H1 (cell line): ENCODE data around the gene FRMPD4. TPM values are rescaled to one million over a fixed set of nuclear protein-coding genes. Genes with fewer than 3 reads are reported as not detected.

Experiments used
- CTCF ChIA-PET: fragments of 300-600 bp; sonication (Branson Sonifier 250); formaldehyde crosslinking; loops from one replicate; lab custom pipeline; 2021; ENCODE audit not compliant: partially characterized antibody; lab: Charles Lee
- POLR2A ChIA-PET: fragments of 300-600 bp; sonication (Branson Sonifier 250); formaldehyde crosslinking; loops from one replicate; lab custom pipeline; 2021; ENCODE audit warnings: inconsistent platforms; ENCODE audit not compliant: partially characterized antibody; lab: Charles Lee
- DNase-seq, 2 experiments: peaks; one replicate each; pipeline versions ENCODE4 v3.0.0 to v3.0.0-alpha.2; 2010 to 2022; ENCODE audit warnings: low spot score in 2 of 2, low read depth in 1 of 2, mixed read lengths in 1 of 2
- FAIRE-seq: peaks from 2 replicates; lab custom pipeline; 2011; peaks lifted over from hg19 to GRCh38; lab: Jason Lieb, UNC
- H2AFZ ChIP-seq: 2 replicates; pipeline ENCODE4 v1.8.1; 2012; ENCODE audit warnings: low read length, inconsistent platforms
- H2AK5ac ChIP-seq: 2 replicates; pipeline ENCODE4 v1.6.1; 2013; ENCODE audit warnings: low read depth, low read length
- H2BK120ac ChIP-seq: replicated peaks from 2 replicates; pipeline ENCODE3; 2013; ENCODE audit warnings: low read depth, low read length, inconsistent platforms
- H2BK12ac ChIP-seq: 2 replicates; pipeline ENCODE4 v1.6.1; 2013; ENCODE audit warnings: low read depth, low read length
- H2BK15ac ChIP-seq: 2 replicates; pipeline ENCODE4 v1.6.1; 2013; ENCODE audit warnings: low read length
- H2BK20ac ChIP-seq: 2 replicates; pipeline ENCODE4 v1.6.1; 2013; ENCODE audit warnings: low read length
- H2BK5ac ChIP-seq: 2 replicates; pipeline ENCODE4 v1.6.1; 2013; ENCODE audit warnings: low read depth, low read length
- H3K14ac ChIP-seq: 2 replicates; pipeline ENCODE4 v1.6.1; 2013; ENCODE audit warnings: inconsistent platforms; ENCODE audit not compliant: insufficient read length
- H3K18ac ChIP-seq: 2 replicates; pipeline ENCODE4 v1.6.1; 2013; ENCODE audit warnings: low read length; ENCODE audit errors: extremely low read depth
- H3K23ac ChIP-seq: 2 replicates; pipeline ENCODE4 v1.6.1; 2013; ENCODE audit warnings: inconsistent platforms; ENCODE audit not compliant: insufficient read length
- H3K23me2 ChIP-seq: 2 replicates; pipeline ENCODE4 v1.6.1; 2013; ENCODE audit warnings: low read depth, low read length
- H3K27ac ChIP-seq: 2 replicates; pipeline ENCODE4 v1.6.1; 2011; ENCODE audit warnings: low read depth, low read length, inconsistent platforms
- H3K27me3 ChIP-seq, 4 experiments: replicated peaks in 1 of 4; 1 replicate in 1 of 4; 2 replicates in 3 of 4; pipeline versions ENCODE4 v1.6.1 to v1.8.1; 2011 to 2013; ENCODE audit warnings: low read length in 3 of 4, mild to moderate bottlenecking in 3 of 4, inconsistent platforms in 2 of 4, mixed read lengths in 2 of 4, moderate library complexity in 1 of 4; ENCODE audit not compliant: control insufficient read depth in 3 of 4, insufficient read depth in 3 of 4; ENCODE audit errors: extremely low read depth in 1 of 4
- H3K36me3 ChIP-seq, 4 experiments: 2 replicates each; pipeline versions ENCODE4 v1.6.1 to v1.8.1; 2011 to 2013; ENCODE audit warnings: mild to moderate bottlenecking in 4 of 4, low read length in 3 of 4, moderate library complexity in 2 of 4, control low read depth in 1 of 4, inconsistent platforms in 1 of 4; ENCODE audit not compliant: insufficient read depth in 4 of 4, control insufficient read depth in 2 of 4
- H3K4ac ChIP-seq: replicated peaks from 2 replicates; pipeline ENCODE3; 2013; ENCODE audit warnings: low read length, low read depth, mixed read lengths, inconsistent platforms; ENCODE audit not compliant: insufficient read length
- H3K4me1 ChIP-seq, 4 experiments: replicated peaks in 1 of 4; 1 replicate in 1 of 4; 2 replicates in 3 of 4; pipeline versions ENCODE4 v1.6.1 to v1.8.1; 2011 to 2013; ENCODE audit warnings: low read length in 3 of 4, inconsistent platforms in 2 of 4, mixed read lengths in 1 of 4; ENCODE audit not compliant: insufficient read depth in 4 of 4, control insufficient read depth in 3 of 4
- H3K4me2 ChIP-seq, 2 experiments: 2 replicates each; pipeline versions ENCODE4 v1.6.1 to v1.8.1; 2011 to 2013; ENCODE audit warnings: low read depth in 2 of 2, low read length in 2 of 2, control low read depth in 1 of 2, inconsistent platforms in 1 of 2, mild to moderate bottlenecking in 1 of 2; ENCODE audit not compliant: insufficient read depth in 1 of 2
- H3K4me3 ChIP-seq, 4 experiments: fragments of 200-600, 300-600 bp in 1 of 4; sonication (generic), shearing (Covaris generic), sonication (Bioruptor Twin) in 1 of 4; 2 replicates each; pipeline versions ENCODE4 v1.5.1 to v1.8.1; 2011 to 2016; ENCODE audit warnings: low read length in 4 of 4, low read depth in 3 of 4, control low read depth in 2 of 4, inconsistent platforms in 2 of 4, mild to moderate bottlenecking in 2 of 4, mixed read lengths in 1 of 4, moderate library complexity in 1 of 4; ENCODE audit not compliant: insufficient read depth in 2 of 4; ENCODE audit errors: extremely low read depth in 1 of 4
- H3K56ac ChIP-seq: replicated peaks from 2 replicates; pipeline ENCODE3; 2013; ENCODE audit warnings: low read depth, mild to moderate bottlenecking, mixed read lengths, low read length, inconsistent platforms; ENCODE audit not compliant: insufficient read length
- H3K79me1 ChIP-seq: 2 replicates; pipeline ENCODE4 v1.6.1; 2013; ENCODE audit warnings: low read depth, low read length, control low read depth
- H3K79me2 ChIP-seq, 2 experiments: 2 replicates each; pipeline versions ENCODE4 v1.6.1 to v1.8.1; 2012 to 2013; ENCODE audit warnings: low read length in 2 of 2, mild to moderate bottlenecking in 2 of 2, inconsistent platforms in 1 of 2; ENCODE audit not compliant: insufficient read depth in 2 of 2, control insufficient read depth in 1 of 2
- H3K9ac ChIP-seq, 4 experiments: replicated peaks in 1 of 4; 1 replicate in 1 of 4; 2 replicates in 3 of 4; pipeline versions ENCODE4 v1.6.1 to v1.8.1; 2011 to 2013; ENCODE audit warnings: low read depth in 3 of 4, low read length in 3 of 4, control low read depth in 2 of 4, mild to moderate bottlenecking in 2 of 4, moderate library complexity in 2 of 4, inconsistent platforms in 1 of 4; ENCODE audit errors: extremely low read depth in 1 of 4
- H3K9me3 ChIP-seq, 2 experiments: 2 replicates each; pipeline versions ENCODE4 v1.6.1 to v1.8.1; 2012 to 2013; ENCODE audit warnings: mild to moderate bottlenecking in 2 of 2, moderate library complexity in 2 of 2, control low read depth in 1 of 2, inconsistent platforms in 1 of 2, low read depth in 1 of 2, low read length in 1 of 2, mixed read lengths in 1 of 2; ENCODE audit not compliant: insufficient read depth in 2 of 2
- H4K20me1 ChIP-seq, 2 experiments: replicated peaks in 1 of 2; 2 replicates each; pipeline versions ENCODE3 to v1.8.1; 2011 to 2013; ENCODE audit warnings: inconsistent platforms in 2 of 2, low read length in 2 of 2, mild to moderate bottlenecking in 1 of 2; ENCODE audit not compliant: insufficient read depth in 2 of 2, control insufficient read depth in 1 of 2
- H4K5ac ChIP-seq: 2 replicates; pipeline ENCODE4 v1.6.1; 2013; ENCODE audit warnings: low read length, low read depth, mixed read lengths, inconsistent platforms; ENCODE audit not compliant: insufficient read length
- H4K8ac ChIP-seq: 2 replicates; pipeline ENCODE4 v1.8.0; 2013; ENCODE audit warnings: mild to moderate bottlenecking, moderate library complexity, low read length, inconsistent platforms; ENCODE audit not compliant: insufficient read depth; ENCODE audit errors: extremely low read depth
- H4K91ac ChIP-seq: replicated peaks from 2 replicates; pipeline ENCODE3; 2013; ENCODE audit warnings: low read length, mixed read lengths, inconsistent platforms; ENCODE audit not compliant: insufficient read length
- CBX5 ChIP-seq: fragments of 300-800, 300-1000 bp; sonication (generic); IDR thresholded peaks from 2 replicates; pipeline ENCODE4 v1.7.1; 2016; ENCODE audit warnings: antibody characterized with exemption, low read length, low read depth
- GTF2F1 ChIP-seq: IDR thresholded peaks from 2 replicates; pipeline ENCODE4 v1.6.1; 2012; ENCODE audit warnings: low read depth, low read length, improper control_type of control experiment, borderline replicate concordance
- HDAC2 ChIP-seq, 2 experiments: fragments of 300-600 bp in 1 of 2; sonication (generic) in 1 of 2; IDR thresholded peaks; 2 replicates each; pipeline ENCODE4 v1.6.1; 2011 to 2012; ENCODE audit warnings: low read depth in 2 of 2, low read length in 2 of 2, mild to moderate bottlenecking in 2 of 2, moderate library complexity in 2 of 2, borderline replicate concordance in 1 of 2, inconsistent platforms in 1 of 2
- KDM4A ChIP-seq: IDR thresholded peaks from one replicate; pipeline ENCODE4 v1.7.1; 2012; ENCODE audit warnings: low read depth, mild to moderate bottlenecking, moderate library complexity, low read length, inconsistent platforms; ENCODE audit not compliant: severe bottlenecking
- RAD21 ChIP-seq, 2 experiments: IDR thresholded peaks in 1 of 2; conservative IDR thresholded peaks in 1 of 2; 2 replicates each; pipeline ENCODE4 v1.6.1; 2011; ENCODE audit warnings: low read depth in 2 of 2, low read length in 2 of 2, improper control_type of control experiment in 1 of 2, inconsistent platforms in 1 of 2, mild to moderate bottlenecking in 1 of 2, moderate library complexity in 1 of 2
- SAP30 ChIP-seq: fragments of 300-600 bp; sonication (generic); IDR thresholded peaks from 2 replicates; pipeline ENCODE4 v1.7.1; 2012; ENCODE audit warnings: low read length, moderate library complexity, mild to moderate bottlenecking, inconsistent platforms; ENCODE audit not compliant: insufficient read depth, insufficient replicate concordance
- SRF ChIP-seq: IDR thresholded peaks from 2 replicates; pipeline ENCODE4 v1.6.1; 2011; ENCODE audit warnings: mild to moderate bottlenecking, low read depth, low read length, moderate library complexity
- SUZ12 ChIP-seq: fragments of 200-600 bp; sonication (generic); IDR thresholded peaks from 2 replicates; pipeline ENCODE4 v1.6.1; 2012; ENCODE audit warnings: mild to moderate bottlenecking, inconsistent platforms, low read length, moderate library complexity, mixed read lengths
- TAF1 ChIP-seq: IDR thresholded peaks from 2 replicates; pipeline ENCODE4 v1.6.1; 2011; ENCODE audit warnings: mild to moderate bottlenecking, low read depth, low read length
- ZNF274 ChIP-seq: IDR thresholded peaks from 2 replicates; pipeline ENCODE4 v1.7.0; 2012; ENCODE audit warnings: low read length, borderline replicate concordance; ENCODE audit errors: extremely low read depth
- WGBS, 2 experiments: shearing (Covaris generic) in 1 of 2; methylation state at CpG; one replicate each; pipeline versions ENCODE4 v1.1.6 to v1.1.7; 2013 to 2015; ENCODE audit warnings: low lambda C conversion rate in 2 of 2, mixed read lengths in 2 of 2, inconsistent platforms in 1 of 2, low coverage in 1 of 2, missing lambda C conversion rate in 1 of 2; ENCODE audit not compliant: insufficient replicate concordance in 2 of 2, insufficient coverage in 1 of 2, insufficient read length in 1 of 2; ENCODE audit errors: extremely low coverage in 1 of 2, missing lambda C conversion rate in 1 of 2; 5-methylcytosine and 5-hydroxymethylcytosine counted together
- polyA plus RNA-seq, 7 experiments: library from polyadenylated mRNA; depleted of rRNA in 3 of 7; stranded (reverse) in 5 of 7; unstranded in 2 of 7; fragments of >200 nt in 5 of 7; fragments of 200-250 nt in 2 of 7; gene quantifications; 1 replicate in 5 of 7; 2 replicates in 1 of 7; 4 replicates in 1 of 7; pipeline versions ENCODE4 v1.2.1 to v1.2.3, GENCODE V29; 2011 to 2013; ENCODE audit warnings: missing spikeins in 2 of 7, mixed read lengths in 2 of 7
- total RNA-seq: library from RNA; stranded (reverse); fragmentation: NEBNext Ultra II Directional; extraction: Animal tissue kit (Norgen Biotek cat#: 25700); gene quantifications from 2 replicates; pipeline ENCODE4 v1.2.1, GENCODE V29; 2021
- TF ChIP-seq, protein P1 (sequence below): IDR thresholded peaks from 2 replicates; pipeline ENCODE4 v1.6.1; 2011; ENCODE audit warnings: low read length, improper control_type of control experiment
- TF ChIP-seq, protein P2 (sequence below): IDR thresholded peaks from 2 replicates; pipeline ENCODE4 v1.6.1; 2011; ENCODE audit warnings: low read depth, mild to moderate bottlenecking, low read length; ENCODE audit not compliant: insufficient read depth

The FRMPD4 gene
- total and polyA plus RNA-seq, 2 of the 8 experiments (the other 6 are each of a cell fraction or from before 2014, with no cell fraction given) = 0.02 to 0.37 TPM

DNA sequence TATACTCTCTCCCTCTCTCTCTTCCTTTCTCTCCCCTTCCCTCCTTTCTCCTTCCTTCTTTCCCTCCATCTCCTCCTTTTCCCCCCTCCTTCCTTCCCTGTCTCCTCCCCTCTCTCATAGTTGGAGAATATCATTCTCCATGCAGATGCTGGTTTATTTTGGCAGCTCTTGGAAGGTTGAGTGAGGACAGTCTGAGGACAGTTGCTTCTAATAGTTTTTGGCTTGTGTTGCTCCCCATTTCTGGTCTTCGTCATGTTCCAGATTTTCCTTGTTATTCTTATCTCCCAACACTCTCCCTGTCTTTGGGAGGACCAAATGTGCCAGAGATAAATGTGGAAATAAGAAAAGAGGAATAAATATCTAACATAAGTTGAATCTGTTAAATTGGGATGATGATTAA is 263.0 kb downstream of the FRMPD4 start:
- FAIRE-seq (no peak), DNase-seq (no peak)
- Histone ChIP-seq H3K9ac (no peak overlapping the region), H2BK5ac (no peak overlapping the region), H3K18ac (no peak overlapping the region), H2AFZ (no peak overlapping the region), H3K4me2 (no peak overlapping the region), H2BK15ac (no peak overlapping the region), H2BK120ac (no peak overlapping the region), H3K56ac (no peak overlapping the region), H3K4me3 (no peak overlapping the region), H3K36me3 (no peaks in the 10 kb centered on the region), H2BK12ac (no peak overlapping the region), H3K23me2 (no peaks in the 10 kb centered on the region), H3K79me2 (no peaks in the 10 kb centered on the region), H2BK20ac (no peak overlapping the region), H4K20me1 (no peaks in the 10 kb centered on the region), H3K79me1 (no peaks in the 10 kb centered on the region), H3K4me1 (no peaks in the 10 kb centered on the region), H3K9me3 (no peaks in the 10 kb centered on the region), H3K27me3 (no peaks in the 10 kb centered on the region), H3K4ac (no peak overlapping the region), H3K14ac (no peak overlapping the region), H4K8ac (no peak overlapping the region), H4K91ac (no peak overlapping the region), H3K23ac (no peak overlapping the region), H3K27ac (no peak overlapping the region), H2AK5ac (no peak overlapping the region), H4K5ac (no peak overlapping the region)
- ChIA-PET POLR2A (no interaction called here), CTCF (interaction anchor here (1.0 kb wide), 1 partner anchor 301 kb away, joined by 3 read pairs; no protein-coding TSS in a partner anchor)
- 100% methylated on average over 1 of the region's 1 CpG; no CpG with 5 or more reads in 1 of the 2 experiments for WGBS, 2 experiments
- TF ChIP-seq ZNF274 (no peak), TAF1 (no peak), KDM4A (no peak), GTF2F1 (no peak), SRF (no peak), RAD21 (IDR thresholded peaks at IDR 0.05 in 1 of 2, conservative IDR thresholded peaks at IDR 0.05 in 1 of 2; ENCODE audit: low read depth in 2 of 2, low read length in 2 of 2) (no peak), CBX5 (no peak), SAP30 (no peak), HDAC2 (IDR thresholded peaks at IDR 0.05; ENCODE audit: borderline replicate concordance in 1 of 2, low read depth in 2 of 2, low read length in 2 of 2) (no peak), SUZ12 (no peak)
- TF ChIP-seq, protein P1, sequence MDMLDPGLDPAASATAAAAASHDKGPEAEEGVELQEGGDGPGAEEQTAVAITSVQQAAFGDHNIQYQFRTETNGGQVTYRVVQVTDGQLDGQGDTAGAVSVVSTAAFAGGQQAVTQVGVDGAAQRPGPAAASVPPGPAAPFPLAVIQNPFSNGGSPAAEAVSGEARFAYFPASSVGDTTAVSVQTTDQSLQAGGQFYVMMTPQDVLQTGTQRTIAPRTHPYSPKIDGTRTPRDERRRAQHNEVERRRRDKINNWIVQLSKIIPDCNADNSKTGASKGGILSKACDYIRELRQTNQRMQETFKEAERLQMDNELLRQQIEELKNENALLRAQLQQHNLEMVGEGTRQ = no peak
- TF ChIP-seq, protein P2, sequence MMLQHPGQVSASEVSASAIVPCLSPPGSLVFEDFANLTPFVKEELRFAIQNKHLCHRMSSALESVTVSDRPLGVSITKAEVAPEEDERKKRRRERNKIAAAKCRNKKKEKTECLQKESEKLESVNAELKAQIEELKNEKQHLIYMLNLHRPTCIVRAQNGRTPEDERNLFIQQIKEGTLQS = no peak
